GM23338 (cell line): ENCODE results near the gene ACSF2. TPM values are rescaled to one million over a fixed set of nuclear protein-coding genes. Genes with fewer than 3 reads are reported as not detected.

Experiments
- ATAC-seq: fragments of 200-7000 bp; cut with Tn5 transposase; 3 replicates; pipeline ENCODE4 v1.9.1; 2020
- DNase-seq: peaks from one replicate; pipeline ENCODE4 v3.0.0-alpha.2; 2015; ENCODE audit warnings: low spot score
- H2AFZ ChIP-seq: fragments of 200-600 bp; sonication (generic); 2 replicates; pipeline ENCODE4 v1.8.0; 2016; ENCODE audit warnings: antibody characterized with exemption, mild to moderate bottlenecking, moderate library complexity
- H3F3A ChIP-seq: fragments of 200-600 bp; sonication (generic); replicated peaks from 2 replicates; pipeline ENCODE4 v1.8.0; 2017; ENCODE audit warnings: antibody characterized with exemption, mixed run types, low read depth
- H3K27ac ChIP-seq: fragments of 200-600 bp; sonication (generic); 2 replicates; pipeline ENCODE4 v1.6.1; 2016; ENCODE audit warnings: low read depth
- H3K27me3 ChIP-seq: fragments of 200-600 bp; sonication (generic); 2 replicates; pipeline ENCODE4 v1.8.0; 2016; ENCODE audit warnings: mild to moderate bottlenecking, mixed run types, moderate library complexity; ENCODE audit not compliant: insufficient read depth
- H3K36me3 ChIP-seq: fragments of 200-600 bp; sonication (generic); 2 replicates; pipeline ENCODE4 v1.8.0; 2016; ENCODE audit warnings: mild to moderate bottlenecking; ENCODE audit not compliant: insufficient read depth
- H3K4me1 ChIP-seq: fragments of 200-600 bp; sonication (generic); 2 replicates; pipeline ENCODE4 v1.8.0; 2016; ENCODE audit warnings: mild to moderate bottlenecking, moderate library complexity; ENCODE audit not compliant: insufficient read depth
- H3K4me2 ChIP-seq: fragments of 200-600 bp; sonication (generic); 2 replicates; pipeline ENCODE4 v1.7.1; 2017; ENCODE audit warnings: mixed run types
- H3K4me3 ChIP-seq: fragments of 200-600 bp; sonication (generic); 2 replicates; pipeline ENCODE4 v1.6.1; 2016; ENCODE audit warnings: mixed run types
- H3K79me2 ChIP-seq: fragments of 200-600 bp; sonication (generic); replicated peaks from 2 replicates; pipeline ENCODE4 v1.8.0; 2017; ENCODE audit warnings: mild to moderate bottlenecking; ENCODE audit not compliant: insufficient read depth
- H3K9me2 ChIP-seq: fragments of 200-600 bp; sonication (generic); 2 replicates; pipeline ENCODE4 v1.8.0; 2017; ENCODE audit not compliant: insufficient read depth
- H4K20me1 ChIP-seq: fragments of 200-600 bp; sonication (generic); replicated peaks from 2 replicates; pipeline ENCODE4 v1.8.0; 2017; ENCODE audit warnings: mild to moderate bottlenecking; ENCODE audit not compliant: insufficient read depth
- H3K27ac Mint-ChIP-seq: 2 replicates; pipeline ENCODE4 v1.8.0; 2020; ENCODE audit warnings: inconsistent platforms, mild to moderate bottlenecking, moderate library complexity, mixed read lengths
- H3K27me3 Mint-ChIP-seq: 3 replicates; pipeline ENCODE4 v1.8.0; 2022; ENCODE audit warnings: low read depth, mild to moderate bottlenecking, moderate library complexity, mixed read lengths, inconsistent platforms; ENCODE audit not compliant: insufficient read depth, poor library complexity
- H3K36me3 Mint-ChIP-seq: 3 replicates; pipeline ENCODE4 v1.8.0; 2021; ENCODE audit warnings: low read depth, mild to moderate bottlenecking, inconsistent platforms, moderate library complexity, mixed read lengths
- H3K4me1 Mint-ChIP-seq: 3 replicates; pipeline ENCODE4 v1.8.0; 2020; ENCODE audit warnings: mild to moderate bottlenecking, inconsistent platforms, mixed read lengths
- H3K4me3 Mint-ChIP-seq: 3 replicates; pipeline ENCODE4 v1.8.0; 2021; ENCODE audit warnings: moderate library complexity, mild to moderate bottlenecking, inconsistent platforms, mixed read lengths
- H3K9me3 Mint-ChIP-seq: 3 replicates; pipeline ENCODE4 v1.8.0; 2020; ENCODE audit warnings: moderate library complexity, mild to moderate bottlenecking, inconsistent platforms, mixed read lengths
- CREB1 ChIP-seq: fragments of 250-450 bp; sonication (Bioruptor Pico); IDR thresholded peaks from 2 replicates; pipeline ENCODE4 v1.5.0; 2020; ENCODE audit warnings: low read depth, mild to moderate bottlenecking, moderate library complexity
- CTCF ChIP-seq, 2 experiments: fragments of 200-600 bp in 1 of 2; sonication (generic) in 1 of 2; conservative IDR thresholded peaks; 2 replicates each; pipeline versions ENCODE4 v1.5.1 to v1.6.1; 2016 to 2017; ENCODE audit warnings: antibody characterized with exemption in 2 of 2, low read depth in 2 of 2, mild to moderate bottlenecking in 2 of 2, moderate library complexity in 1 of 2
- ETS1 ChIP-seq: IDR thresholded peaks from 2 replicates; pipeline ENCODE4 v1.6.1; 2016; ENCODE audit warnings: antibody characterized with exemption
- EZH2 ChIP-seq: fragments of 200-600 bp; sonication (generic); IDR thresholded peaks from one replicate; pipeline ENCODE4 v1.8.0; 2017; ENCODE audit warnings: antibody characterized with exemption, mild to moderate bottlenecking, low read depth; ENCODE audit not compliant: unreplicated experiment
- EZH2phosphoT487 ChIP-seq: fragments of 200-600 bp; sonication (generic); IDR thresholded peaks from one replicate; pipeline ENCODE4 v1.8.1; 2018; ENCODE audit warnings: antibody characterized with exemption; ENCODE audit not compliant: unreplicated experiment
- JUNB ChIP-seq: IDR thresholded peaks from one replicate; pipeline ENCODE4 v1.6.1; 2016; ENCODE audit warnings: antibody characterized with exemption; ENCODE audit not compliant: unreplicated experiment
- NANOG ChIP-seq: IDR thresholded peaks from 2 replicates; pipeline ENCODE4 v1.6.1; 2016; ENCODE audit warnings: antibody characterized with exemption, borderline replicate concordance
- POLR2AphosphoS5 ChIP-seq: IDR thresholded peaks from 2 replicates; pipeline ENCODE4 v1.6.1; 2016; ENCODE audit warnings: antibody characterized with exemption, low read depth
- REST ChIP-seq: IDR thresholded peaks from one replicate; pipeline ENCODE4 v1.6.1; 2018; ENCODE audit warnings: antibody characterized with exemption; ENCODE audit not compliant: unreplicated experiment
- STAT1 ChIP-seq: IDR thresholded peaks from one replicate; pipeline ENCODE4 v1.6.1; 2016; ENCODE audit warnings: antibody characterized with exemption; ENCODE audit not compliant: unreplicated experiment
- ZNF114 ChIP-seq: fragments of 250-450 bp; sonication (Bioruptor Pico); IDR thresholded peaks from 2 replicates; pipeline ENCODE4 v1.5.0; 2020; ENCODE audit warnings: mild to moderate bottlenecking, moderate library complexity
- ZNF331 ChIP-seq: fragments of 250-450 bp; sonication (Bioruptor Pico); IDR thresholded peaks from 2 replicates; pipeline ENCODE4 v1.5.0; 2020; ENCODE audit warnings: low read depth, mild to moderate bottlenecking, moderate library complexity
- ZNF462 ChIP-seq: fragments of 250-450 bp; sonication (Bioruptor Pico); IDR thresholded peaks from 2 replicates; pipeline ENCODE4 v1.5.0; 2020; ENCODE audit warnings: mild to moderate bottlenecking, moderate library complexity
- polyA plus RNA-seq: library from polyadenylated mRNA; unstranded; fragments of >200 nt; fragmentation: Nextera tagmentation; extraction: Ambion mirVana; gene quantifications from 2 replicates; pipeline ENCODE4 v1.2.1, GENCODE V29; 2016
- total RNA-seq: library from RNA; depleted of rRNA; stranded (reverse); fragments of >200 nt; shearing (Covaris generic); gene quantifications from 2 replicates; pipeline ENCODE4 v1.2.3, GENCODE V29; 2014

Gene ACSF2
- total and polyA plus RNA-seq, 2 experiments from 2014 or later, result 6.9 to 12.4 TPM

GRCh38 chr17:50393700-50394099 lies 32.3 kb upstream of the ACSF2 start:
- no peak for ATAC-seq
- no peak overlapping the region; the same call in 2 of the 3 replicates for H3K4me3 Mint-ChIP-seq
- H3K36me3 ChIP-seq, result peaks cover 42% of the 10 kb centered on the region
- no peak overlapping the region for H3K27ac ChIP-seq
- H3F3A ChIP-seq, result no peaks in the 10 kb centered on the region
- no peak overlapping the region for H3K4me2 ChIP-seq
- H4K20me1 ChIP-seq, result peaks cover 30% of the 10 kb centered on the region
- H3K4me1 Mint-ChIP-seq, result peaks cover 10% of the 10 kb centered on the region
- TF ChIP-seq CTCF (conservative IDR thresholded peaks at IDR 0.05; ENCODE audit: low read depth in 2 of 2) (no peak), REST (no peak), NANOG (no peak), EZH2 (no peak), ETS1 (no peak), CREB1 (CRISPR knock-in tag) (no peak), ZNF462 (no peak), POLR2AphosphoS5 (no peak), ZNF331 (CRISPR knock-in tag) (no peak), STAT1 (no peak), ZNF114 (no peak), EZH2phosphoT487 (no peak), JUNB (no peak)
- H3K36me3 Mint-ChIP-seq, result peaks cover 61% of the 10 kb centered on the region
- no peak overlapping the region for H2AFZ ChIP-seq
- H3K27ac Mint-ChIP-seq, result no peak overlapping the region
- peaks cover 4% of the 10 kb centered on the region; the same call in 1 of the 2 replicates for H3K4me1 ChIP-seq
- H3K9me3 Mint-ChIP-seq, result no peaks in the 10 kb centered on the region
- peaks cover 25% of the 10 kb centered on the region for H3K79me2 ChIP-seq
- no peak overlapping the region for H3K4me3 ChIP-seq
- no peaks in the 10 kb centered on the region for H3K27me3 Mint-ChIP-seq
- H3K27me3 ChIP-seq, result no peaks in the 10 kb centered on the region
- no peaks in the 10 kb centered on the region for H3K9me2 ChIP-seq
- DNase-seq, result no peak
